NCI-H2196 treated with DMSO at 0.1 percent for 48 hours (cell line): ENCODE data around the gene SAPCD2.

Source experiments
- DNase-seq: peaks from one replicate; lab custom pipeline; 2025; ENCODE audit not compliant: unreplicated experiment; lab: John Stamatoyannopoulos, UW

The SAPCD2 gene

DNA sequence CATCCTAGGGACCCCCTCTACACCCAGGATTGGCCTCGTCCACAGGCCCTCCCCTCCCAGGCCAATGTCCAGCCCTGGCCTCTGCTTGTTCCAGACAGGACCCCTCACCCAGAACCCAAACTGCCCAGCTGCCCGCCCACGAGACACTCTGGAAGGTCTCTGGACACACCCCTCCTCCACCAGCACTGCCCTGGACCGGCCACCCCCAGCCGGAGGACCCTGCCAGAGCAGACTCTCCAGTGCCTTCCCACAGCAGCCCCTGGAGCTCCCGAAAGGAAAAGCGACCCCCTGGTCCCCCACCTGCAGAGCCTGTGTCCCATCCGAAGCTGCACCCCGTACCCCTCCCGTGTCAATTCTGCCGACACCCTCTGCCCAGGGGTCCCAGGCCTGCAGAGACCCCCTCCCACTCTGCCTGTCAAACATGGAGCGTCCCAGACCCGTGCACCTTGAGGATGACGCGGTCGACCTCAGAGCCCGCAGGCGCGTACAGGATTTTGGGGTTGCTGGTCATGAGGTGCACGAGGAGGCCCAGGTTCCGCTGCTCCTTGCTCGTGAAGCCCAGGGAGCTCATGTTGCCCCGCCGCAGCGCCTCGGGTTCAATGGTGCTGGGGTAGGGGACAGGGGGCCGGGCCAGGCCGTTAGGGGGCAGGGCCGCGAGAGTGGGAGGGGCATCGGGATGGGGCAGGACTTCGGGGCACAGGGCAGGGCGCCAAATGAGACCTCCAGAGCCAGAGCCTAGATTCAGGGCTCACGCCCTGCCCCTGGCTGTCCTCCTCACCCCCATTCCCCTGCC lies 50.3 kb downstream of the SAPCD2 start:
- no peak for DNase-seq

GRCh38 chr9:137018761-137019559 lies 51.4 kb downstream of the SAPCD2 start:
- no peak for DNase-seq

DNA sequence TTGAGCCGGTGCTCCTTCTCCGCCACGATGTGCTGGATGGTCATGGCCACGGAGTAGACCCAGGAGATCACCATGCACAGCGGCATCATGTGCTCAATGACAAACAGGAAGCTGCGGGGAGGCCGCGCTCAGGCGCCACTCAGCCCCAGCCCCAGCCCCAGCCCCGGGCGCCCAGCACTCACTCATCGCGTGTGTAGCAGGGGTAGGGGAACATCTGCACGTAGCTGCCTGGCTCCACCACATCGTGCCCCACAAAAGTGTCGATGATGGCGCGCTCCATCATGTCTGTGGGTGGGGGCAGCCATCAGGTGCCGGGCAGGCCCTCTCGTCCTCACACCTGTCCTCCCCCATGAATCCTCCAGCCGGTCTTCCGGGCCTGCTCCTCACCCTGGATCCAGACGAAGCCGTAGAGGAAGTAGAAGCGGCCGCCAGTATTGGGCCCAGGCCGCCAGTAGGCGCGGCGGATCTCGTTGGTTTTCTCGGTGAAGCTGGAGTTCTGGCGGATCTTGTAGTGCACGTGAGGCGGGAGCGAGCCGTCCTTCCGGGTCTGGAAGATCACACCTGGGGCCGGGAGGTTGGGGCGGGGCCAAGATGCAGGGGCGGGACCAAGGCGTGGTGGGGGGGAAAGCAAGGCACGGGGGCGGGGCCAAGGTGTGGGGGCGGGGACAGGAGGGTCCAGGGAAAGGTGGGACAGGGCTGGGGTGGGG lies 52.4 kb downstream of the SAPCD2 start:
- DNase-seq, result no peak

DNA sequence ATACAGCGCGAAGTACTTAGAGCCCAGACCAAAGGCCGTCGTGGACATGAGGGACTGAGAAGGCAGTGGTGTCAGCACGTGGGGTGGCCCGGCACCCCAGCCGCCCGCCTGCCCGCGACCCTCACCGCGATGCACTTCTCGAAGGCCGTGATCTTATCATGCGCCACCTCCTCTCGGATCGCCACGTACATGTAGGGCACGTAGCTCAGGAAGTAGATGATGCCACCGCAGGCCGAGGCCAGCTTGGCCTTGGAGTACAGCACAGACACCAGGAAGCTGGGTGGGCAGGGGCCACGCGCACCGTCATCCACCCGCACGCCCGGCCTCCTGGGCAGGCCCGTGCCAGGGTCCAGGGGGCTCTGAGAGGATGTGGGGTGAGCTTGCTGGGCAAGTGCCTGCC lies 53.3 kb downstream of the SAPCD2 start:
- no peak for DNase-seq

DNA sequence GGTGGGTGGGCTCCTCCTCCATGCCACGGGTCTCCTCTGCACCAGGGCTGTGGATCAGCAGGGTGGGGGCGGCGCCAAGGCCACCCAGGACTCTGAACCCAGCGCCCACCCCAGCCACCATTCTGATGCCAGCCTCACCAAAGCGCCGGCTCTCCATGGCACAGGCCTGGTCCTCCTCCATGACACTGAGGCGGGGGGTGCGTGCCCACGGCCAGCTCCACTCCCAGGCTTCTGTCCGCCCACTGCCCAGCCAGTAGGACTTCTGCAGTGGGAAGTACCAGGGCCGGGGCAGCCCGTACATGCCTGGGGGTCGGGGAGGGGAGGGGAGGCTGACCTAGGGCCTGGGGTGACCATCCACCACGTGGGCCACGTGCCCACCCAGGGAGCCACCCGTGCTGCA lies 53.9 kb downstream of the SAPCD2 start:
- DNase-seq, result no peak

GRCh38 chr9:137015976-137016375 lies 54.4 kb downstream of the SAPCD2 start:
- DNase-seq, result no peak

- no peak for DNase-seq
Measured at GRCh38 chr9:137015540-137015930, 54.8 kb downstream of the SAPCD2 start.

GRCh38 chr9:137014776-137015539 lies 55.4 kb downstream of the SAPCD2 start:
- DNase-seq, result no peak

GRCh38 chr9:137014166-137014565 lies 56.2 kb downstream of the SAPCD2 start:
- no peak for DNase-seq

DNA sequence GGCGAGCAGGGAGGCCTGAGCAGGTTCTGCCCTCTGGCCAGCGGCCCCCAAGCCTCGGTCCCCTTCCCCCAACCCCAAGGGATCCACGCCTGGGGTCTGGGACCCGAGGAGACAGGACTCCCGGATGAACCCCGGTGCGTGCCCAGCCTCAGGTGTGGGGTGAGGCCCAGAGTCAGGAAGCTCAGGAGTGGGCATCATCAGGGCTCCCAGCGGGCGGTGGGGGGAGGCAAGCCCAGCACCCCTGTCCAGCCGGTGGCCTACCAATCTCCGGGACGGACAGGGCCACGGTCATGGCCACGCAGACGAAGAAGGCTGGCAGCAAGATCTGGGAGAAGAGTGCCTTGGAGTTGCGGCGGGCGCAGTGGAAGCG lies 56.8 kb downstream of the SAPCD2 start:
- no peak for DNase-seq

- DNase-seq, result no peak
Measured at GRCh38 chr9:137012694-137013570, 57.4 kb downstream of the SAPCD2 start.
